ENCODE data around the gene ADCY4. TPM values are rescaled to one million over a fixed set of nuclear protein-coding genes. Genes with fewer than 3 reads are reported as not detected.

The ADCY4 gene
- total and polyA plus RNA-seq, 2 of the 13 experiments (the other 11 are each of a cell fraction or from before 2014, with no cell fraction given) = 0.03 TPM; not detected in 1

DNA sequence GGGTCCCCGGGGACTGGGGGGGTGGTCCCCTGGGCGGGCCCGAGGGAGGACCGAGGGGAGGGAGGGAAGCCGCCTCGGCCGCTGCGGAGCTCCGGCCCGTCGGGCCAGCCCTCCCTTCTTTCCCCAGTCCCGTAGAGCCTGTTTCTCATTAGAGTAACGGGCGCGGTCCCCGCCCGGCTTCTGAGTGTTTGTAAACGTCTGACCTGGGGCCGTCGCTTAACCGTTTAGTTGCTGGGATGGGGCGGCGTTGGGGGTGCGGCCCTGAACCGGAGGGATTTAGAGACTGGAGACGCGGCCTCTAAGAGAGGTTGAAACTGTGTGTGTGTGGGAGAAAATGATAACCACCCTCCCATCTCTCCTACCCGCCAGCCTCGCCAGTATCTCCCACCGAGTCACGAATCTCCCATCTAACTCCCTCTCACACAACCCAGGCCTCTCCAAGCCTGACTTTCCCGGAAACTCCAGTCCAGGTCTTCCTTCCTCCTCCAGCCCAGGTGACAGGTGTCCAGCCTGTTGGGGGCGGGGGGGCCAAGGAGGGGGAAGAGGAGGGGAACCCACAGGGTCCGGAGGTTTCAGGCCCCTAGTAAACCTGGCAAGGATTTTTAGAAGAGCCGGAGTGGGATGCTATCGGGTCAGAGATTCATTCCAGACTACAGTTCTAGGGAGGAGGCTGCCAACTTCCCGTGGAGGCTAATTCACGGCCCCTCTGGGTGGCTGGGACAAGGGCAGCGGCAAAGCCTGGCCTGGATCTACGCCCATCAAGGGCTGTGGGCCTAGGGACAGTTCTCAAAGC is 32.0 kb upstream of the ADCY4 start (continued):
- TF ChIP-seq, protein P1, sequence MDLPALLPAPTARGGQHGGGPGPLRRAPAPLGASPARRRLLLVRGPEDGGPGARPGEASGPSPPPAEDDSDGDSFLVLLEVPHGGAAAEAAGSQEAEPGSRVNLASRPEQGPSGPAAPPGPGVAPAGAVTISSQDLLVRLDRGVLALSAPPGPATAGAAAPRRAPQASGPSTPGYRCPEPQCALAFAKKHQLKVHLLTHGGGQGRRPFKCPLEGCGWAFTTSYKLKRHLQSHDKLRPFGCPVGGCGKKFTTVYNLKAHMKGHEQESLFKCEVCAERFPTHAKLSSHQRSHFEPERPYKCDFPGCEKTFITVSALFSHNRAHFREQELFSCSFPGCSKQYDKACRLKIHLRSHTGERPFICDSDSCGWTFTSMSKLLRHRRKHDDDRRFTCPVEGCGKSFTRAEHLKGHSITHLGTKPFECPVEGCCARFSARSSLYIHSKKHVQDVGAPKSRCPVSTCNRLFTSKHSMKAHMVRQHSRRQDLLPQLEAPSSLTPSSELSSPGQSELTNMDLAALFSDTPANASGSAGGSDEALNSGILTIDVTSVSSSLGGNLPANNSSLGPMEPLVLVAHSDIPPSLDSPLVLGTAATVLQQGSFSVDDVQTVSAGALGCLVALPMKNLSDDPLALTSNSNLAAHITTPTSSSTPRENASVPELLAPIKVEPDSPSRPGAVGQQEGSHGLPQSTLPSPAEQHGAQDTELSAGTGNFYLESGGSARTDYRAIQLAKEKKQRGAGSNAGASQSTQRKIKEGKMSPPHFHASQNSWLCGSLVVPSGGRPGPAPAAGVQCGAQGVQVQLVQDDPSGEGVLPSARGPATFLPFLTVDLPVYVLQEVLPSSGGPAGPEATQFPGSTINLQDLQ (CRISPR knock-in tag; IDR thresholded peaks at IDR 0.05) = no peak
- TF ChIP-seq, protein P2, sequence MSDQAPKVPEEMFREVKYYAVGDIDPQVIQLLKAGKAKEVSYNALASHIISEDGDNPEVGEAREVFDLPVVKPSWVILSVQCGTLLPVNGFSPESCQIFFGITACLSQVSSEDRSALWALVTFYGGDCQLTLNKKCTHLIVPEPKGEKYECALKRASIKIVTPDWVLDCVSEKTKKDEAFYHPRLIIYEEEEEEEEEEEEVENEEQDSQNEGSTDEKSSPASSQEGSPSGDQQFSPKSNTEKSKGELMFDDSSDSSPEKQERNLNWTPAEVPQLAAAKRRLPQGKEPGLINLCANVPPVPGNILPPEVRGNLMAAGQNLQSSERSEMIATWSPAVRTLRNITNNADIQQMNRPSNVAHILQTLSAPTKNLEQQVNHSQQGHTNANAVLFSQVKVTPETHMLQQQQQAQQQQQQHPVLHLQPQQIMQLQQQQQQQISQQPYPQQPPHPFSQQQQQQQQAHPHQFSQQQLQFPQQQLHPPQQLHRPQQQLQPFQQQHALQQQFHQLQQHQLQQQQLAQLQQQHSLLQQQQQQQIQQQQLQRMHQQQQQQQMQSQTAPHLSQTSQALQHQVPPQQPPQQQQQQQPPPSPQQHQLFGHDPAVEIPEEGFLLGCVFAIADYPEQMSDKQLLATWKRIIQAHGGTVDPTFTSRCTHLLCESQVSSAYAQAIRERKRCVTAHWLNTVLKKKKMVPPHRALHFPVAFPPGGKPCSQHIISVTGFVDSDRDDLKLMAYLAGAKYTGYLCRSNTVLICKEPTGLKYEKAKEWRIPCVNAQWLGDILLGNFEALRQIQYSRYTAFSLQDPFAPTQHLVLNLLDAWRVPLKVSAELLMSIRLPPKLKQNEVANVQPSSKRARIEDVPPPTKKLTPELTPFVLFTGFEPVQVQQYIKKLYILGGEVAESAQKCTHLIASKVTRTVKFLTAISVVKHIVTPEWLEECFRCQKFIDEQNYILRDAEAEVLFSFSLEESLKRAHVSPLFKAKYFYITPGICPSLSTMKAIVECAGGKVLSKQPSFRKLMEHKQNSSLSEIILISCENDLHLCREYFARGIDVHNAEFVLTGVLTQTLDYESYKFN (CRISPR knock-in tag; conservative IDR thresholded peaks at IDR 0.05) = peak; percentile 57
- TF ChIP-seq KLF6 (CRISPR knock-in tag; IDR thresholded peaks at IDR 0.05) (peak; percentile 6; the same call in 1 of the 2 replicates), SP4 (CRISPR knock-in tag; IDR thresholded peaks at IDR 0.05) (0 out of 2 replicates have a peak, but pooled peaks have one; percentile 37), ZNF768 (CRISPR knock-in tag; IDR thresholded peaks at IDR 0.05) (peak; percentile 56; the same call in 1 of the 2 replicates), KDM1A (CRISPR knock-in tag; IDR thresholded peaks at IDR 0.05) (0 out of 2 replicates have a peak, but pooled peaks have one; percentile 13), IKZF4 (CRISPR knock-in tag; IDR thresholded peaks at IDR 0.05; ENCODE audit: borderline replicate concordance, low read depth, not compliant biosample characterization) (no peak), ARNTL (CRISPR knock-in tag; IDR thresholded peaks at IDR 0.05) (peak; percentile 77), KDM5B (CRISPR knock-in tag; IDR thresholded peaks at IDR 0.05; ENCODE audit: borderline replicate concordance) (peak; percentile 49), NFE2L1 (CRISPR knock-in tag; IDR thresholded peaks at IDR 0.05; ENCODE audit: borderline replicate concordance) (0 out of 2 replicates have a peak, but pooled peaks have one; percentile 77), ZC3H4 (CRISPR knock-in tag; IDR thresholded peaks at IDR 0.05; ENCODE audit: borderline replicate concordance) (peak; percentile 27; the same call in 1 of the 2 replicates)
- TF ChIP-seq, protein P3, sequence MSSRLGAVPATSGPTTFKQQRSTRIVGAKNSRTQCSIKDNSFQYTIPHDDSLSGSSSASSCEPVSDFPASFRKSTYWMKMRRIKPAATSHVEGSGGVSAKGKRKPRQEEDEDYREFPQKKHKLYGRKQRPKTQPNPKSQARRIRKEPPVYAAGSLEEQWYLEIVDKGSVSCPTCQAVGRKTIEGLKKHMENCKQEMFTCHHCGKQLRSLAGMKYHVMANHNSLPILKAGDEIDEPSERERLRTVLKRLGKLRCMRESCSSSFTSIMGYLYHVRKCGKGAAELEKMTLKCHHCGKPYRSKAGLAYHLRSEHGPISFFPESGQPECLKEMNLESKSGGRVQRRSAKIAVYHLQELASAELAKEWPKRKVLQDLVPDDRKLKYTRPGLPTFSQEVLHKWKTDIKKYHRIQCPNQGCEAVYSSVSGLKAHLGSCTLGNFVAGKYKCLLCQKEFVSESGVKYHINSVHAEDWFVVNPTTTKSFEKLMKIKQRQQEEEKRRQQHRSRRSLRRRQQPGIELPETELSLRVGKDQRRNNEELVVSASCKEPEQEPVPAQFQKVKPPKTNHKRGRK (CRISPR knock-in tag; IDR thresholded peaks at IDR 0.05) = peak; percentile 10; the same call in 1 of the 2 replicates
- TF ChIP-seq, protein P4, sequence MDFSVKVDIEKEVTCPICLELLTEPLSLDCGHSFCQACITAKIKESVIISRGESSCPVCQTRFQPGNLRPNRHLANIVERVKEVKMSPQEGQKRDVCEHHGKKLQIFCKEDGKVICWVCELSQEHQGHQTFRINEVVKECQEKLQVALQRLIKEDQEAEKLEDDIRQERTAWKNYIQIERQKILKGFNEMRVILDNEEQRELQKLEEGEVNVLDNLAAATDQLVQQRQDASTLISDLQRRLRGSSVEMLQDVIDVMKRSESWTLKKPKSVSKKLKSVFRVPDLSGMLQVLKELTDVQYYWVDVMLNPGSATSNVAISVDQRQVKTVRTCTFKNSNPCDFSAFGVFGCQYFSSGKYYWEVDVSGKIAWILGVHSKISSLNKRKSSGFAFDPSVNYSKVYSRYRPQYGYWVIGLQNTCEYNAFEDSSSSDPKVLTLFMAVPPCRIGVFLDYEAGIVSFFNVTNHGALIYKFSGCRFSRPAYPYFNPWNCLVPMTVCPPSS (IDR thresholded peaks at IDR 0.05) = no peak
- TF ChIP-seq, protein P5, sequence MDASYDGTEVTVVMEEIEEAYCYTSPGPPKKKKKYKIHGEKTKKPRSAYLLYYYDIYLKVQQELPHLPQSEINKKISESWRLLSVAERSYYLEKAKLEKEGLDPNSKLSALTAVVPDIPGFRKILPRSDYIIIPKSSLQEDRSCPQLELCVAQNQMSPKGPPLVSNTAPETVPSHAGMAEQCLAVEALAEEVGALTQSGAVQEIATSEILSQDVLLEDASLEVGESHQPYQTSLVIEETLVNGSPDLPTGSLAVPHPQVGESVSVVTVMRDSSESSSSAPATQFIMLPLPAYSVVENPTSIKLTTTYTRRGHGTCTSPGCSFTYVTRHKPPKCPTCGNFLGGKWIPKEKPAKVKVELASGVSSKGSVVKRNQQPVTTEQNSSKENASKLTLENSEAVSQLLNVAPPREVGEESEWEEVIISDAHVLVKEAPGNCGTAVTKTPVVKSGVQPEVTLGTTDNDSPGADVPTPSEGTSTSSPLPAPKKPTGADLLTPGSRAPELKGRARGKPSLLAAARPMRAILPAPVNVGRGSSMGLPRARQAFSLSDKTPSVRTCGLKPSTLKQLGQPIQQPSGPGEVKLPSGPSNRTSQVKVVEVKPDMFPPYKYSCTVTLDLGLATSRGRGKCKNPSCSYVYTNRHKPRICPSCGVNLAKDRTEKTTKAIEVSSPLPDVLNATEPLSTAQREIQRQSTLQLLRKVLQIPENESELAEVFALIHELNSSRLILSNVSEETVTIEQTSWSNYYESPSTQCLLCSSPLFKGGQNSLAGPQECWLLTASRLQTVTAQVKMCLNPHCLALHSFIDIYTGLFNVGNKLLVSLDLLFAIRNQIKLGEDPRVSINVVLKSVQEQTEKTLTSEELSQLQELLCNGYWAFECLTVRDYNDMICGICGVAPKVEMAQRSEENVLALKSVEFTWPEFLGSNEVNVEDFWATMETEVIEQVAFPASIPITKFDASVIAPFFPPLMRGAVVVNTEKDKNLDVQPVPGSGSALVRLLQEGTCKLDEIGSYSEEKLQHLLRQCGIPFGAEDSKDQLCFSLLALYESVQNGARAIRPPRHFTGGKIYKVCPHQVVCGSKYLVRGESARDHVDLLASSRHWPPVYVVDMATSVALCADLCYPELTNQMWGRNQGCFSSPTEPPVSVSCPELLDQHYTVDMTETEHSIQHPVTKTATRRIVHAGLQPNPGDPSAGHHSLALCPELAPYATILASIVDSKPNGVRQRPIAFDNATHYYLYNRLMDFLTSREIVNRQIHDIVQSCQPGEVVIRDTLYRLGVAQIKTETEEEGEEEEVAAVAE (CRISPR knock-in tag; IDR thresholded peaks at IDR 0.05; ENCODE audit: borderline replicate concordance) = no peak

Data from HepG2 (cell line).